GM18873 (cell line): ENCODE results near the gene AQP6.

ENCODE experiments used
- ATAC-seq: cut with Tn5 transposase; IDR thresholded peaks from one replicate; pipeline ENCODE4 v1.9.1; 2021; ENCODE audit warnings: mild to moderate bottlenecking, moderate library complexity, moderate number of reproducible peaks; ENCODE audit not compliant: unreplicated experiment, low FRiP score

The AQP6 gene

DNA sequence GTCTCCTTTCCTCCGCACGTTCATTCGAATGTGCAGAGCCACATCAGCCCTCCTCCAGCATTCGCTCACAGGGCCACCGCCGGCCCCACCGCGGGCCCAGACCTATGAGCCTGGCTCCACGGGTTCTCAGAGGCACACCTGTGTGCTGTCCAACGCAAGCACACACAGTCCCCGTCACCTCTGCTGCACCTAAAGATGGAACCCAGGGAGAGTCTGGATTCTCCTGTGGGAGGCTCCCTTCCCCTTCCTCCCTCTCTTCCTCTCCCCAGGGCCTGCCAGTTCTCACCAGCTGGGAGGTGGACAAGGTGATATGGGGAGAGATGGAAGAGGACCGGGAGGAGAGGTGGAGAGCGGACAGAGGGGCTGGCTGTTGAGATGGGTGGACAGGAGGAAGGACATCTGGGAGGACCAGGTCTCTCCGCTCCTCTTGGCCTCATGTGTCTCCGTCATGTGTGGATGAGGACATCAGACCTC lies 4.9 kb upstream of the AQP6 start:
- no peak for ATAC-seq

DNA sequence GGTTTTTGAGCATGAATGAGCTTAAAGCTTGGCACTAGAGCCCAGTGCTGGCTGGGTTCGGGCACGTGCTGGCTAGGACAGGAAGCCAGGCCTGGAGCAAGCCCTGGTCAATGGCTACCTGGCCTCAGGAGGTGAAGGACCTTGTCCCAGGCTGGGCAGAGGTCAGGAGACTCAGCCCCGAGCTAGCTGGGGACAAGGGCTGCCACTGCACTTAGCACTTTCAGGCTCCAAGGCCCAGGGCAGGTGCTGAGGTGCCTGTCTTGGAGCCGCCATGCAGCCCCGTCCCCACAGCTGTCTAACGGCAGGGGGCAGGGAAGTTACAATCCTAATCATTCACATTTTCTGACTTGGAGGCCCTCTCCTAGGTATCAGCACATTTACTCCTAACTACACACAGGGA lies 4.3 kb upstream of the AQP6 start:
- no peak for ATAC-seq

DNA sequence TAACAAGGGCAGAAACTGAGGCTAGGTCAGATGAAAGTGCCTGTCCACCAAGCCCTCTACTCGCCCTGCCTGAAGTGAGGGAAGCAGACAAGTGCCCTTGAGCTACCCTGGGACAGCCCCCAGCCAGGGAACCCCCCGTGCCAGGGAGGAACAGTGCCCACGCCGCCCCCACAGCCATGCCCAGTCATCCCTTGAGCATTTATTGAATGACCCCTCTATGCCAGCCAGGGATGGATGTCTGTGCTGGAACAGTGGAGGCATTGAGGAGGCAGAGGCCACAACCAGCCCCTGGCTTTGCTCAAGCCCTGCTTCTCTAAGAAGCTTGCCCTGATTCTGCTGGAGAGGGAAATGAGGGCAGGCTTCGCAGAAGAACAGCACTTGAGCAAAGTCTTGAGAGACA lies 3.7 kb upstream of the AQP6 start:
- ATAC-seq, result no peak

DNA sequence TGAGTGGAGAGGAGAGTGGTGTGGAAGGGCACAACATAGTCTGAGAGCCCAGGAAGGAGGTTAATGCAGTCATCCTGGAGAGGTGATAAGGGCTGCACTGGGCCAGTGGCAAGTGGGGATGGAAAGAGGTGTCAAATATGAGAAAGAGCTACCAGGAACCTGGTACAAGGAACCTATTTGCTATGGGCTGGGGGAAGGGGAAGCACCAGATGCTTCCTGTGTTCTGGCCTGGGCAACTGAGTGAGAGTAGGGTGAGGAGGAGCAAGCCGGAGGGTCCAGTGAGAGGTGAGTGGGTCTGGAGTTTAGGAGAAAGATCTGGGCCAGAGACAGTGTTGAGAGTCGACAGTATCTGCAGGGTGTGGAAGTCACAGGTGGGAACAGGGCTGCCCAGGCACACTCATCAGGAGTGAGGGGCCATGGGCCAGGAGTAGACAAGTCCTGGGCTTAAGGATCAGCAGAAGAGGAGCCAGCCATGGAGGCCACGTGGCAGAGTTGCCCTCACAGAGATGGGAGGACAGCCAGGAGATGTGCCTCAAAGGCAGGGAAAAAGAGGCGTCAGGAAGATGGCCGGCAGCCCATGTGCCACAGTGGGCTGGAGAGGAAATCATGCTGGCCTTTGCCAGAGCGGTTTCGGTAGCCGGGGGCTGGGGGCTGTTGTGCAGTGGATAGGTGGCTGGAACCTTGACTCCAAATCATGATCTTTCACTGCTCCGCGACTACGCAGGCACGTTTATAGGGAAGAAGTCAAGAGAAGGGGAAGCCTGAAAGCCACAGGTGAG lies 2.9 kb upstream of the AQP6 start:
- no peak for ATAC-seq

DNA sequence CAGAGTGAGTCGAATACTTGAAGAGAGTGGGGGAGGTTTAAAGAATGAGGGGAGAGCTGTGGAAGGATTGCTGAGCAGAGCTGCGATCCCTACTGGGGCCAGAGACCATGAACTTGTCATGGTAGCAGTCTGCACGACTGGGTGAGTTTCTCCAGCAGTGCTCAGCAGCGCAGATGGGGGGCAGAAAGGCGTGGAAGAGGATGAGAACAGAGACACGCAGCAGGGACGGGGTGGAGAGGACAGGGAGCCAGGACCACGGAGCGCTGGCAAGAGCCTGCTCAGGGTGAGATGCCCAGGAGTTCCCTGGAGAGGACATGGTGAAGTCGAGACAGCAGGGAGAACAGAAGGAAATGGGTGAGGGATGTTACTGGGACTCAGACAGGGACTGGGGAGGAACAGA lies 2.1 kb upstream of the AQP6 start:
- no peak for ATAC-seq

DNA sequence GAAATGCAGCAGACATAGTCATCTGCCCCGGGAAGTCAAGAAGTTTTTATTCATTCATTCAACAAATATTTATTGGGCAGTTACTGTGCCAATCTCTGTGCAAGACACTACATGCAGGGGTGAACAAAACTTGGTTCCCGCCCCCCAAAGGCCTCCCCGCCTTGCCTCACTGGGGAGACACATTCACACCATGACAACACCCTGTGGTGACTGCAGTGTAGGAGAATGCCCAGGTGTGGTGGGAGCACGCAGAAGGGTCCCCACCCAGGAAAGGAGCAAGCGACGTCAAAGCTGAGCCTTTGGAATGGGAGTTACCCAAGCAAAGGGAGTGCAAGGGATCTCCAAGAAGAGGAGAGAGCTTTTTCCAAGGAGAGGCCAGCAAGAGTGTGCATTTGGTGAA lies 1.6 kb upstream of the AQP6 start:
- ATAC-seq, result no peak

DNA sequence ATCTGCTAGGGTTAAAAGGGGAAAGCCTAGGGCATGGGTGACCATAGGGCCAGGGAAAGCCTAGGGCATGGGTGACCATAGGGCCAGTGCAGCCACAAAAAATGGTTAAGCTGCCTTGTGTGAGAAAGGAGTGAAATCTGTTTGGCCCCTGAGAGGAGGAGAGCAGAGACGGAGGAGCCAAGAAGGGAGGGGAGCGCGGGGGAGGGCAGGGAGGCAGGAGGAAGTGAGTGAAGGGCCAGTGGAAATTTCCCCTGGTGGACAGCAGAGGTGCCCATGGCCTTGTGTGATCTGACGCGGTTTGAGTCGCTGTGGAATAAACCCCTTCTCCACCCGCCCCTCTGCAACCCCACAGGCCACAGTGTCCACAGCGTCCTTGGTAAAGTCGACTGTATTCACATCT lies 618 bp upstream of the AQP6 start:
- no peak for ATAC-seq

DNA sequence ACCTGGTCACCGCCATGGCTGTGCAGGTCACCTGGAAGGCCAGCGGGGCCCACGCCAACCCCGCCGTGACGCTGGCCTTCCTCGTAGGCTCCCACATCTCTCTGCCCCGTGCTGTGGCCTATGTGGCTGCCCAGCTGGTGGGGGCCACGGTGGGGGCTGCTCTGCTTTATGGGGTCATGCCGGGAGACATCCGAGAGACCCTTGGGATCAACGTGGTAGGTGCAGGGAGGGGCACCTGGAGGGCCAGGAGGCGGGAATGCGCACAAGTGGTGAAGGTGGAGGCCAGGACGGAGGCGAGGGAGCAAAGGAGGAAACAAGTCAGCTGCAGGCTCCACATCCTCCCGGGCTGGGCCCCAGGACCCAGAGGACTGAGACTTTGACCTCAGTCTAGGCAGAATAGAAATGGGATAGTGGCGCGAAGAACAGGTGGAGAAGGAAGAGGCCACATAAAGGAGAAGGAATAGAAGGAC lies 649 bp downstream of the AQP6 start:
- ATAC-seq, result no peak

DNA sequence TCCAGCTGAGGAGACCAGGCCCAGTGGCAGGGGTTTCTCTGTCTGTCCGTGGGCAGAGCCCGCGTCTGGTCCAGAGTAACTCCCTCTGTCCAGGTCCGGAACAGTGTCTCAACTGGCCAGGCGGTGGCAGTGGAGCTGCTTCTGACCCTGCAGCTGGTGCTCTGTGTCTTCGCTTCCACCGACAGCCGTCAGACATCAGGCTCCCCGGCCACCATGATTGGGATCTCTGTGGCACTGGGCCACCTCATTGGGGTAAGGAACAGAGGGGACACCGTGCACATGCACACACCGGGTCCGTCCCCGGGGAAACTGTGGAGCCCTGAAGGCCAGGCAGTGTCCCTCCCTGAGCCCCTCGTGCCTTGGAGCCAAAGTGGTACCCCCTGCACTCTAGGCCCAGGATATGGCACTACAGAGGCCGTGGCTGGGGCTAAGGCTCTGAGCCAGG lies 1.5 kb downstream of the AQP6 start:
- ATAC-seq, result no peak

GRCh38 chr12:49974677-49975317 lies 2.0 kb downstream of the AQP6 start:
- ATAC-seq, result no peak

GRCh38 chr12:49975318-49975761 lies 2.6 kb downstream of the AQP6 start:
- ATAC-seq, result no peak

- ATAC-seq, result no peak
Observed at GRCh38 chr12:49976557-49976956, 3.8 kb downstream of the AQP6 start.

- no peak for ATAC-seq
Observed at GRCh38 chr12:49978125-49978524, 5.4 kb downstream of the AQP6 start.

DNA sequence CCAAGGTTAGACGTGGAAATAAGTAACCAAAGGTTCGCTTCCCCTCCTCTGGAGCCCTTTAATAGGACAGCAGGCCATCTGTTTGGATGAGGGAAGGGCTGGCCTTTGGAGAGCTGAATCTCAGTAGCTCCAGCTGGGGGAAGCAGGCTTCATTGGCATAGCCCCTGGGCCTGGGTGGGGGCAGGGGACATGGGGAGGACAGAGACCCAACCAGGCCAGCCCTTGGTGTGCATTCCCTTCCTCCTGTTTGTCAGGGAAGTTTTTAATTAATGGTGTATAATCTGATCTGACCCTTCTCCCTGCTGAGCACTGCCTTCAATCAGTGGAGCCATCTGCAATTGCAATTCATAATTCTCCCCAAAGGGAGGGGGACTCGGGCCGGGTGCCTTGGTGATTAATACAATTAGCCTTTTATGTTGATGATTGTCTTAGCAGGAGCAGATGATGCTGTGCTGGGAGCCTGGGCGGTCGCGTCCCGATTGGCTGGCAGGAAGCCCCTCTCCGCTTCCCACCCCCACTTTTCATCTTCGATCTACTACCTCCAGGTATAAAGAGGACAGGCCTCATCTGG lies 6.4 kb downstream of the AQP6 start:
- no peak for ATAC-seq

DNA sequence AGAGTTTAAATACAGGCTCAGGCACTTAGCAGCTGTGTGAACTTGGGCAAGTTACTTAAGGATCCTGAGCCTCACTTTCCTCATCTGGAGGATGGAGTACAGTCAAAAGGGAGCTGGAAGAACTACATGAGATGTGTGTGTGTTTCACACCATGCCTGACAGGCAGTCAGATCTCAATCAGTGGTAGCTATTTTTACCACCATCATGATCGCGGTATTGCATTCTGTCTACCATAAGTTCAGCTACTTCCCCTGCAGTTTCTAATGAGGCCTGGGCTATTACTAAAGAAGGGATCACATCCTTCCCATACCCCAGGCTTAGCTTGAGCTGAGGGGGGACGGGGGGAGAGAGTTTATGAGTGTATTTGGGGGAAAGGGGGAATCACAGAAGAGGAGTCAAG lies 7.0 kb downstream of the AQP6 start:
- ATAC-seq, result no peak

DNA sequence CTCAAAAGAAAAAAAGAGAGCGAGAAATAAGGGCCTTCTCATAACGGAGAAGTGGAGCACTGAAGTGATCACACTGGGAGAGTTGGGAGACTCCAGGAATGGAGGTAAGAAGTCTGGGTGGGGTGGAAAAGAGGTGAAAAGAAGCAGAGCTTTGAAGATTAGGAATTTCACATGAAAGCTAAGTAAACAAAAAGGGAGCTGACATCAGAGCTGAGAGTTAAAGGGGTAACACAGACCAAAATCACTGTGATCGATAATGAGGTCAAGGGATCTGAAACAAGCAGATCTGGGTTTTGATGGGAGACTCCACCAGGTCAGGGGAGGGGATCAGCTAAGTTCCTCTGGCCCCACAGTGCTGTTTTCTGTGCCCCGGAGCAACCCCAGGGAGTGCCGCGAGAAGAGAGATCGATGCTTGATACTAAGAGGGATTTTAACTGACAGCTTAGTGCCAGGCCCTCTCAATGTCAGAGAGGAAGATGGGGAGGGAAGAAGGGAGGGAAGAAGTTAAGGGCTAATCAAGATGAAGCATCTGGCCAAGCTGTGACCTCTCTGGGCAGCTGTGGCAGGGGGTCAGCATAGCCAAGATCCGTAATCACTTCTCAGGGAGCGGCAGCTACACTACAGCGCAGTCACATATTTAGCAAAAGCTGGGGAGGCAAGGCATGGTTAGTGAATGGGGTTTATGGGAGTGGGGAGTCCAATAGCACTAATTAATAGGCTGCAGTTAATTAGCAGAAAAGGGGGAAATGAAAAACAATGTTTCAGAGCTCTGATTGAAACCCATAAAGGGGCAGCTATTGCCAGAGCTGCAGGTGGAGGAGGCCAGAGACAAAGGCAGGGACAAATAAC lies 8.0 kb downstream of the AQP6 start:
- ATAC-seq, result no peak

GRCh38 chr12:49982246-49983087 lies 9.7 kb downstream of the AQP6 start:
- ATAC-seq, result no peak

- no peak for ATAC-seq
Observed at GRCh38 chr12:49983892-49984291, 11.1 kb downstream of the AQP6 start.

DNA sequence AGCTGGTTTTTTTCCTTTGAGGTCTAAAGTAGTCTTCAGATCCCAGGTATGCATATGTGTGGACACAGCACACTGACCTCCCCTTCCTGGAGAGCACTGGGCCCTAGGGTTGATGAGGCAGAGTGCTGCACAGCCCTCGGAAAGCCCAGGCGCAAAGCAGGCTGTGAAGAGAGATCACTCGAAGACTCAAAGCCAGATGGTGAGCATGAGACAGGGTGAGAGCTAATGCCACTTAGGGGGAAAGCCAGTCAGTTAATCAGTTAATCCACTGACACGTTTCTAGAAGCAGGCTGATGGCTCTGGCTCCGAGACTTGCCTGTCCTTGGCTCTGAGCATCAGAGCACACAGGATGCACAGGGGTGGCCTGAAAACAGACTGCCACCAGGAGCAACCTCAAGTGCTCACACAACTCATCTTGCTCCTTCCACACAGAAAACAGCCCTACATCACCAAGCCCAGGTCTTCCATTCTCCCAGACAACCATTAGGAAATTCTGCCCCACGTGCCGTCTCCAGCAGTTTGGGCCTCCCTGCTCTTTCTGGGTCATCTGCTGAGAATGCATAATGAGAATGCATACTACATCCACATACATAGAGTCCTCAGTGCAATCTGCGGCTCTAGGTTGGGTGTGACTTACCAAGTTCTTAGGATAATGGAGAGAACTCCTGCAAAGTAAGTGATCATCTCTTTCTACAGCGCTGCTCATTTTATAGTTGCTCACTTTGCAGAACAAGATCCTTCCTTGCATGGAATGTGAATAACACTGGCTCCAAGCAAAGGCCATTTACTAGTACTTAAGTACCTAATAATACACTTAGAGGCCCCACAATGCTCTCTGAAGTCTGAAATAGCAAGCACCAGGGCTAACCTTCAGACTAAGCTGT lies 12.0 kb downstream of the AQP6 start:
- ATAC-seq, result no peak
